ENCODE measurements around the gene FGF13. TPM values are rescaled to one million over a fixed set of nuclear protein-coding genes. Genes with fewer than 3 reads are reported as not detected.

FGF13 gene
- polyA plus RNA-seq, 3 donors: not detected

DNA sequence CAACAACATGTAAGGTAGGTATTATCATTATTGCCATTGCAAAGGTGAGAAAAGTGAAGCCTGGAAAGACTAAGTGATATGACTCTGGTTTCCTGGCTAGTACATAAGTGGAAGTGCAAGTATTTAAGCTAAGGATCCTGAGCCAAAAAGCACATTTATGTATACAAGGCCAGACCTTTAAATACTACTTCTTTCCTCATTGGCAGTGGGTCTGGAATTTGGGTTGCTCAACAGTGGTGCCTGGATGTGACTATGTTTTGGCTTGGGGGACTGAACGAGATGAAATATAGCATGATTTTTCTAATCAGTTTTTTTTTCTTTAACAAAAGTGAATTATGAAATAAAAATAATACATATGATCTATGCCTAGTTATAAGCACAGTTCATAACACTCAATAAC lies 7.4 kb upstream of the FGF13 start:
- H3K27ac ChIP-seq (ENCODE audit: low read depth in 1 of 2, low read length in 2 of 2): no peak overlapping the region
- no peak overlapping the region for H3K4me3 Mint-ChIP-seq
- H3K4me1 ChIP-seq (ENCODE audit: control insufficient read depth in 1 of 2, insufficient read depth in 2 of 2, low read length in 2 of 2): no peaks in the 10 kb centered on the region
- no peak overlapping the region for H2AFZ ChIP-seq (ENCODE audit: insufficient read depth, low read depth, low read length, poor library complexity, severe bottlenecking)
- H4K20me1 ChIP-seq (ENCODE audit: insufficient read depth, low read length): no peaks in the 10 kb centered on the region
- H3K9me3 ChIP-seq (replicated peaks in 1 of 2; ENCODE audit: control insufficient read depth in 1 of 2, insufficient read depth in 1 of 2, low read length in 2 of 2): no peaks in the 10 kb centered on the region
- no peaks in the 10 kb centered on the region for H3K27me3 ChIP-seq (ENCODE audit: control insufficient read depth in 2 of 2, insufficient read depth in 2 of 2, low read length in 2 of 2)
- peaks cover 0 to 2% (median 0%) of the 10 kb centered on the region in 7 donors for H3K9me3 Mint-ChIP-seq
- H3K27ac Mint-ChIP-seq: no peak overlapping the region
- DNase-seq: no peak
- no CpG with 5 or more reads among the region's 1 CpG for WGBS (ENCODE audit: insufficient coverage)
- H3K79me2 ChIP-seq (ENCODE audit: insufficient read depth, low read length): no peaks in the 10 kb centered on the region
- intact Hi-C loops (cut with micrococcal nuclease): no loop called here
- peaks cover 0 to 6% (median 5%) of the 10 kb centered on the region in 3 donors for H3K27me3 Mint-ChIP-seq (ENCODE audit: low read depth in 3 of 3)
- H3K9ac ChIP-seq (ENCODE audit: insufficient read depth, low read length, poor library complexity, severe bottlenecking): no peak overlapping the region
- H3K4me2 ChIP-seq (replicated peaks; ENCODE audit: extremely low read depth, low read length, poor library complexity, severe bottlenecking): no peak overlapping the region
- H3K4me1 Mint-ChIP-seq: no peaks in the 10 kb centered on the region
- no peak overlapping the region for H3K4me3 ChIP-seq (replicated peaks in 1 of 3; ENCODE audit: low read depth in 2 of 3, low read length in 3 of 3)
- no peaks in the 10 kb centered on the region for H3K36me3 Mint-ChIP-seq
- TF ChIP-seq, protein P1, sequence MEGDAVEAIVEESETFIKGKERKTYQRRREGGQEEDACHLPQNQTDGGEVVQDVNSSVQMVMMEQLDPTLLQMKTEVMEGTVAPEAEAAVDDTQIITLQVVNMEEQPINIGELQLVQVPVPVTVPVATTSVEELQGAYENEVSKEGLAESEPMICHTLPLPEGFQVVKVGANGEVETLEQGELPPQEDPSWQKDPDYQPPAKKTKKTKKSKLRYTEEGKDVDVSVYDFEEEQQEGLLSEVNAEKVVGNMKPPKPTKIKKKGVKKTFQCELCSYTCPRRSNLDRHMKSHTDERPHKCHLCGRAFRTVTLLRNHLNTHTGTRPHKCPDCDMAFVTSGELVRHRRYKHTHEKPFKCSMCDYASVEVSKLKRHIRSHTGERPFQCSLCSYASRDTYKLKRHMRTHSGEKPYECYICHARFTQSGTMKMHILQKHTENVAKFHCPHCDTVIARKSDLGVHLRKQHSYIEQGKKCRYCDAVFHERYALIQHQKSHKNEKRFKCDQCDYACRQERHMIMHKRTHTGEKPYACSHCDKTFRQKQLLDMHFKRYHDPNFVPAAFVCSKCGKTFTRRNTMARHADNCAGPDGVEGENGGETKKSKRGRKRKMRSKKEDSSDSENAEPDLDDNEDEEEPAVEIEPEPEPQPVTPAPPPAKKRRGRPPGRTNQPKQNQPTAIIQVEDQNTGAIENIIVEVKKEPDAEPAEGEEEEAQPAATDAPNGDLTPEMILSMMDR (IDR thresholded peaks at IDR 0.05): no peak
- H3K36me3 ChIP-seq (replicated peaks in 1 of 2; ENCODE audit: control insufficient read depth in 1 of 2, insufficient read depth in 2 of 2, low read length in 2 of 2): no peaks in the 10 kb centered on the region

DNA sequence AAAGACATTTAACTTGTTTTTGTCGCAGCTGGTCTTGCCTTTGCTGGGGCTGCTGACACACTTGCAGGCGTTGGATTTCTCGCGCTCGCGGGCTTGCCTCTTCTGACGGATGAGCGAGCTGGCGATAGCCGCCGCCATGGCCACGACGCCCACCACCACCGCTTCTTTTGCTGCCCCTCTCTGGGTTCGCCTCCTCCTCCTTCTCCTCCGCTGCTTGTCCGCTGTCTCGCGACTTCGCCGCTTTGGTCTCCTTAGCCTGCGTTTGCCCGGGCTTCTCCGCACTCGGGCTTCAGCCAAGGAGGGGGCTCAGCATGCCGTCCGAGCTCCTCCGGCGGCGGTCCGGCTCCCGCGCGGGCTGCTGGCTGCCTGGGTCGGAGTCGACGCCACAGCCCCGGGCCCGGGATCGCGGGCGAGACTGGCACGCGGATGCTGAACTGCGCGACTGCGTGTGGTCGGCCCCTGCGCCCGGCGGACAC lies 613 bp downstream of the FGF13 start:
- 0% methylated on average over 33 of the region's 51 CpGs for WGBS (ENCODE audit: insufficient coverage)
- Histone ChIP-seq H3K4me2 (replicated peaks; ENCODE audit: extremely low read depth, low read length, poor library complexity, severe bottlenecking) (no peak overlapping the region), H3K27ac (ENCODE audit: low read depth in 1 of 2, low read length in 2 of 2) (no peak overlapping the region), H3K4me3 (replicated peaks in 1 of 3; ENCODE audit: low read depth in 2 of 3, low read length in 3 of 3) (no peak overlapping the region), H3K27me3 (ENCODE audit: control insufficient read depth in 2 of 2, insufficient read depth in 2 of 2, low read length in 2 of 2) (peaks cover 21 to 42% of the 10 kb centered on the region in 2 donors), H3K9ac (ENCODE audit: insufficient read depth, low read length, poor library complexity, severe bottlenecking) (no peak overlapping the region), H3K36me3 (replicated peaks in 1 of 2; ENCODE audit: control insufficient read depth in 1 of 2, insufficient read depth in 2 of 2, low read length in 2 of 2) (no peaks in the 10 kb centered on the region), H4K20me1 (ENCODE audit: insufficient read depth, low read length) (no peaks in the 10 kb centered on the region), H2AFZ (ENCODE audit: insufficient read depth, low read depth, low read length, poor library complexity, severe bottlenecking) (no peak overlapping the region), H3K9me3 (replicated peaks in 1 of 2; ENCODE audit: control insufficient read depth in 1 of 2, insufficient read depth in 1 of 2, low read length in 2 of 2) (peaks cover 0 to 9% of the 10 kb centered on the region in 2 donors), H3K4me1 (ENCODE audit: control insufficient read depth in 1 of 2, insufficient read depth in 2 of 2, low read length in 2 of 2) (no peaks in the 10 kb centered on the region), H3K79me2 (ENCODE audit: insufficient read depth, low read length) (no peaks in the 10 kb centered on the region)
- intact Hi-C loops (cut with micrococcal nuclease): no loop called here
- Mint-ChIP-seq H3K27ac (no peak overlapping the region), H3K9me3 (peaks cover 0 to 8% (median 3%) of the 10 kb centered on the region in 7 donors), H3K4me3 (peak overlapping the region; percentile 51 to 62), H3K4me1 (no peaks in the 10 kb centered on the region), H3K27me3 (ENCODE audit: low read depth in 3 of 3) (peaks cover 30 to 50% (median 47%) of the 10 kb centered on the region in 3 donors), H3K36me3 (no peaks in the 10 kb centered on the region)
- TF ChIP-seq, protein P1 (IDR thresholded peaks at IDR 0.05): no peak
- no peak for DNase-seq

Data from CD14-positive monocyte (primary cell).